ENCODE measurements around the gene OVOL1.

The OVOL1 gene

DNA sequence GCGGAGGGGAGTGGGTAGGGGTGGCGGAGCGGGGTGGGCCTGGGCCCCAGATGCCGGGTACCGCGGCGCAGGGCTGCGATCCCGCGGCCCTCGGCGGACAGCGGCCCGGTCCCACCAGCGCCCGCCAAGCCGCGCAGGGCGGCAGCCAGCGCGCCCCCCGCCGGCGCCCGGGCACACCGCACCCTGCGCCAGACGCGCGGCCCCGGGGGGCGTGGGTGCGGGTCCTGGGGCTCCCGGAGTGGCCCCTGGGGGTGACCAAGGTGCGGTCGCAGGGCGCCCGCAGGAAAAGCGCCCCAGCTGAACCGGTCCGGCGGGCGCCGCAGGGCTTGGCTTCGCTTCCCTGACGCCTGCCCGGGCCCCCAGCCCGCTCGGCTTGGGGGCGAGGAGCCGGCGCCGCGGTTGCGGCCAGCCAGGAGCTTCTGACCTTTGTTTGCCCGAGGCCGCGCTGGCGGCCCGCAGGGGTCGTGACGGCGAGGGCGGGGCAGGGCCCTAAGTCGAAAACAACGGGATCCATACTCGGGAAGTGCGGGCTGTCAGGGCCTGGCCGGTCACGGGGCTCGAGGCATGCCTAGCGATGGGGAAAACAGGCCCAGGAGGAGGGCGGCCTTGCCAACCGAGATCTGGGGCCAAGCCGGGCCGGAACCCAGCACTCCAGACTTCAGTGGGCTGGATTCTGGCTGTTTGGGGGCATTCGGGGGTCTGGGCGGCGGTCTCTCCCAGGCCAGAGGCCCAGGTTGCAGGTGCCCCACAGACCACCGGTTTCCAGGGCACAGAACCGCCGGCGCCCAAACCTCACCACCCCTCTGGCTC is 5.5 kb upstream of the OVOL1 start:
- no peak for DNase-seq (ENCODE audit: low read depth)

DNA sequence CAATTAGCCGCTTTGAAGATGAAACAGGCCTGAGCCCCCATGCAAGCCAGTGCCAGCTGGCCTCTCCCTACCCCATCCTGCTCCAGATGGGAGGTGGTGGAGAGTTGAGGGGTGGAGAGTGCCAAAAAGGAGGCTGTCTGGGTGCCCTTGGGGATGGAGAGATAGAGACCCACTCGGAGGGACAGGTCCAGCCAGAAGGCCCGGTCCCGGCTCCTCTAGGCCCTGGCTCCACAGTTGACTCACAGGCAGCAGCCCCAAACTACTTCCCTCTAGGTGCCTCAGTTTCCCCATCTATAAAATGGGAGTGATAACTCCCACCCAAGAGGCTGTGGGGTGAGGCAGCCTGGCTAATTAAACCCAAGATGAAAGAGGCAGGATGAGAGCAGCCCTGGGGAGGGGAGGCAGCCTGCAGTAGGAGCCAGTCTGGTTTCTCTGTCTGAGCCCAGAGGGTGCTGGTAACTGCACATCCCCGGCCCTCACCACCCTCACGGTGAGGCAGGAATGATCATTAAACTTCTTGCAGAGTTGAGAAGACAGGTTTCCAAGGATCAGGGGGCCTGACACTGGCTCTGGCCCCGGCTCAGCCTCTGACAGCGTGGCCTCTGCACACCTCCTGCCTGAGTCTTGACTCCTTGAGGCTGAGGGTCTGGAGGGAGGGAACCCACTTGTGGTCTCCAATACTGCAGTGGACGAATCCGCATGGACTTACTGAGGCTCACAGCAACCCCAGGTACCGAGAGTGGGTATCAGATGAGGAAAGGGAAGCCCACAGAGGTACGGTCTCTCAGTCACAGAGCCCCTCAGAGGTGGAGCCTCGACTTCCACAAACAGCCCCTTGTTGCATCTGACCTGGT is 4.7 kb upstream of the OVOL1 start:
- TF ChIP-seq, protein P1, sequence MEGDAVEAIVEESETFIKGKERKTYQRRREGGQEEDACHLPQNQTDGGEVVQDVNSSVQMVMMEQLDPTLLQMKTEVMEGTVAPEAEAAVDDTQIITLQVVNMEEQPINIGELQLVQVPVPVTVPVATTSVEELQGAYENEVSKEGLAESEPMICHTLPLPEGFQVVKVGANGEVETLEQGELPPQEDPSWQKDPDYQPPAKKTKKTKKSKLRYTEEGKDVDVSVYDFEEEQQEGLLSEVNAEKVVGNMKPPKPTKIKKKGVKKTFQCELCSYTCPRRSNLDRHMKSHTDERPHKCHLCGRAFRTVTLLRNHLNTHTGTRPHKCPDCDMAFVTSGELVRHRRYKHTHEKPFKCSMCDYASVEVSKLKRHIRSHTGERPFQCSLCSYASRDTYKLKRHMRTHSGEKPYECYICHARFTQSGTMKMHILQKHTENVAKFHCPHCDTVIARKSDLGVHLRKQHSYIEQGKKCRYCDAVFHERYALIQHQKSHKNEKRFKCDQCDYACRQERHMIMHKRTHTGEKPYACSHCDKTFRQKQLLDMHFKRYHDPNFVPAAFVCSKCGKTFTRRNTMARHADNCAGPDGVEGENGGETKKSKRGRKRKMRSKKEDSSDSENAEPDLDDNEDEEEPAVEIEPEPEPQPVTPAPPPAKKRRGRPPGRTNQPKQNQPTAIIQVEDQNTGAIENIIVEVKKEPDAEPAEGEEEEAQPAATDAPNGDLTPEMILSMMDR (IDR thresholded peaks at IDR 0.05; ENCODE audit: control insufficient read depth, extremely low read depth, insufficient read depth), result no peak
- DNase-seq (ENCODE audit: low read depth), result no peak
- no peak overlapping the region for H3K4me3 ChIP-seq (ENCODE audit: low read depth, low read length)

More for the DNA sequence above, 5.5 kb upstream of the OVOL1 start:
- H3K4me3 ChIP-seq (ENCODE audit: low read depth, low read length), result peak overlapping the region; percentile 82
- TF ChIP-seq, protein P1 (IDR thresholded peaks at IDR 0.05; ENCODE audit: control insufficient read depth, extremely low read depth, insufficient read depth), result peak; percentile 42

DNA sequence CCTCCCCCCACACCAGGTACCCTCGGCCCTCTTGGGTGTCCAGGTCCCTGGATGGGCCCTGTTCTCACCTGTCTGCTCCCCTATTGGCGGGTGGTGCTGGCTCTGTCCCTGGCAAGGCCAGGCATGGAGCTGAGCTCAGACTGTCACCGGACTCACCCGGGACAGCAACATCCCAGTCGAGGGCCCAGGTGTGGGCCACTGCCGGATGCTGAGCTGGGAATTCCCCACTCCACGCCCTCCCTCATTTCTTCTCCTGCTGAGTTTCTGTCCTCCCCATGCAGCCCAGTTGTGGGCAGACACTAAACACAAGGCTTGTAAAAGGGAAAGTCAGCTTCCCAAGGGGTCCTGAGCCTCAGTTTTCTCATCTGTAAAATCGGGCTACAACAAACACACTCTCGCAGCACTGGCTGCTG is 4.0 kb upstream of the OVOL1 start:
- TF ChIP-seq, protein P1 (IDR thresholded peaks at IDR 0.05; ENCODE audit: control insufficient read depth, extremely low read depth, insufficient read depth), result no peak
- no peak overlapping the region for H3K4me3 ChIP-seq (ENCODE audit: low read depth, low read length)
- no peak for DNase-seq (ENCODE audit: low read depth)

DNA sequence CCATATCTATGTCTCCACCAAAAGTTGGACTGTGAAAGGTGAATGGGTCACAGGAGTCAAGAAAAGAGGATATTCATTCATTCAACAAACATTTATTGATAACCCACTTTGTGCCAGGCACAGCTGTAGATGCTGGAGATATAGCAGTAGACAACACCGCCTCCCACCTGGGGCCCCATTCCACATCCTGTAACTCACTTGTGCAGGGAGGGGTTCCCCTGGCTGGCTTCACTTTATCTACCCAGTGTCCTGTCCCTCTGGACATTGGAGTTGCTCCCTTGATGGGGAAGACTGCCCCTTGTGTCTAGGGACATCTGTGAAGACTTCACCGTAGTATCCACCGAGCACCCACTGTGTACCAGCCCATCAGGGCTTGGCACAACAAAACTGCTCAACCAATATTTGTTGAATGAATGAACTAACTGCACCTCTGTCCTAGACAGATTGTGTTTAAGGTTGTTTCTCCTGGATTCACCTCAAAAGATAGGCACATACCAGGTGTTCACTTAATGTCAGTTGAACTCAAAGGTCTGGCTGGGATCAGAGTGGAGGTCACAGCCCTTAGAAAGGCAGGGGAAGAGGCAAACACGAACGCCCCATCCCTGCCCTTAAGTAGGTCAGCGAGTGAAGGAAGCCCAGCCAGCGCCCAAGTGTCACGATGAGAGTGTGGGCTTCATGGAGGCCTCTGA is 1.4 kb upstream of the OVOL1 start:
- TF ChIP-seq, protein P1 (IDR thresholded peaks at IDR 0.05; ENCODE audit: control insufficient read depth, extremely low read depth, insufficient read depth), result no peak
- H3K4me3 ChIP-seq (ENCODE audit: low read depth, low read length), result no peak overlapping the region
- no peak for DNase-seq (ENCODE audit: low read depth)

DNA sequence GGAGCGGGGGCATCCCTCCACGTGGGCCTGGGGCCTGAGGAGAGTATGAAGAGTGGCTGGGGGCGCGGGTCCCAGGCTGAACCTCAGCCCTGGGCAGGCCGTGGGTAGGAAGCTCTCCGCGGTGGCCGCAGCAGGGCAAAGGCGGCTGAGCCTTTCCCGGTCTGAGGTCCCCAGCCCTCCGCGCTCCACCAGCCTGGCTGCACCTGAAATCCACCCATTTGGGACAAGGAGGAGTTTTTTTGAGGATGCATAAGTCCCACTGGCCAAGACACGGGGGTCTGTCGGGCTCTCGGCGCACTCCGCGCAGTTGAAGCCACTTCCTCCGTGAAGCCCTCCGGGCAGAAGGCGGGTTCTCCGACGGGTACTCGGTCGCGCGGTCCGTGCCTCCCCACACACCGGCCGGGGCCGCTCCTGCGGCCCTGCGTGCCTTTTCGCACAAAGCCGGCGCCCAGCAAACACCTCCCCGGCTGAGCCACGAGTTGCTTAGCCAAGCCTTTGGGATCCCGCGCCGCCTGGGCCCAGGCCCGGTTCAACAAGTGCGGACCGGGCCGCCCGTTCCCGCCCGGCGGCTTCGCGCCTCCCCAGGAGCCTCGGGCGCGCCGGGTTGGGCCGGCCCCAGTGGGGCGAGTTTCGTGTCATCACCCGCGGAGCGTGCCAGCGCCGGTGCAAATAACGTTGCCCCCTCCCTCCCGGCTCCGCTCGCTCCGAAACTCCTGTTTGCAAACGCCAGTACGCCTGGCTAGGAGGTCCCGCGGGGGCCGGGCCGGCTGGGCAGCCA is 666 bp upstream of the OVOL1 start:
- DNase-seq (ENCODE audit: low read depth), result no peak
- H3K4me3 ChIP-seq (ENCODE audit: low read depth, low read length), result peak overlapping the region; percentile 29
- TF ChIP-seq, protein P1 (IDR thresholded peaks at IDR 0.05; ENCODE audit: control insufficient read depth, extremely low read depth, insufficient read depth), result no peak
